ENCODE results near the gene TADA2A.

DNA sequence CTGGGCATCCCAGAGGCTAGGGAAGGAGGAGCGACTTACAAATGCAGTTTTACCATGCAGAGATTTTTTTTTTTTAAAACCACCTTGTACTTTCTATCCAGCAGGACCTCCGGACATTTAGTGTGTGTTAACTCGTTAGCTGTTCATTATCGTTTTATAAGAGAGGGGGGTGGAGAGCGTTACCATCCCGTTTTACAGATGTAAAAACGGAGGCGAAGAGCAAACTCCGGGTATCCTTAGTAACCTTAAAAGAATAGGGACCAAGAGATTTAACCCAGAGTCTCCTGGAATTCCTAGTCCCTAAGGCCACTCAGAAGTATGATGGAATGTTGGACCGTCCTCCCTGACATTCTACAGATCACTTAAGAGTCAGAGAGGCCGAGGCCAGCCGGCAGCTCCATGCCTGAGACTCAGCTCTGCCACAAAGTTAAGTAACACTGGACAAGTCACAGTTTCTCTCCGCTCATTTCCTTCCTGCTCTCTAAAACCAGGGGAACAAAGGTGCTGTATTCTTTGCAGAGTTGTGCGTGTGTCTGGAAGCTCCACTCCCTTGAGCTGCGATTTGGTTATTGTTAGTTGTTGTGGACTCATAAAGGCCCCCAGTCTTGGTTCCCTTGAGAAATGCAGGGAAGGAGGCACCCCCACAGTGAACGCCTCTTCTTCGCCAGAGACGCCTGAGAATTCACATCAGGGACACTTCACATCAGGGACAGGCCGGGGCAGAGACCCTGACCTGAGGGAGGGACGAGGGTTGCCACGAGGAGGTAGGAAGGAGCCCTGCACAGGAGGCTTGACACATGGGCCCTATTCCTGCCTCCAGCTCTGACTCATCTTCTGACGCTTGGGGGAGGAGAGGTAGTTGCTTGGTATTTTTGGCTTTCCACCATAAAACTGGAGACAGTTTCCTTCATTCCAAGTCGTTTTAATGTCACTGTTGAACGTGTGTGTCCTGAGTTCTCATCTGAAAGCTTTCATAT, 84.2 kb downstream of the TADA2A start:
- TF ChIP-seq, protein P1, sequence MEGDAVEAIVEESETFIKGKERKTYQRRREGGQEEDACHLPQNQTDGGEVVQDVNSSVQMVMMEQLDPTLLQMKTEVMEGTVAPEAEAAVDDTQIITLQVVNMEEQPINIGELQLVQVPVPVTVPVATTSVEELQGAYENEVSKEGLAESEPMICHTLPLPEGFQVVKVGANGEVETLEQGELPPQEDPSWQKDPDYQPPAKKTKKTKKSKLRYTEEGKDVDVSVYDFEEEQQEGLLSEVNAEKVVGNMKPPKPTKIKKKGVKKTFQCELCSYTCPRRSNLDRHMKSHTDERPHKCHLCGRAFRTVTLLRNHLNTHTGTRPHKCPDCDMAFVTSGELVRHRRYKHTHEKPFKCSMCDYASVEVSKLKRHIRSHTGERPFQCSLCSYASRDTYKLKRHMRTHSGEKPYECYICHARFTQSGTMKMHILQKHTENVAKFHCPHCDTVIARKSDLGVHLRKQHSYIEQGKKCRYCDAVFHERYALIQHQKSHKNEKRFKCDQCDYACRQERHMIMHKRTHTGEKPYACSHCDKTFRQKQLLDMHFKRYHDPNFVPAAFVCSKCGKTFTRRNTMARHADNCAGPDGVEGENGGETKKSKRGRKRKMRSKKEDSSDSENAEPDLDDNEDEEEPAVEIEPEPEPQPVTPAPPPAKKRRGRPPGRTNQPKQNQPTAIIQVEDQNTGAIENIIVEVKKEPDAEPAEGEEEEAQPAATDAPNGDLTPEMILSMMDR (conservative IDR thresholded peaks at IDR 0.05; ENCODE audit: low read length): no peak
- TF ChIP-seq EZH2phosphoT487 (IDR thresholded peaks at IDR 0.05; ENCODE audit: borderline replicate concordance): no peak

All from Loucy (cell line).